ENCODE results near the gene IRF2.

Gene IRF2

DNA sequence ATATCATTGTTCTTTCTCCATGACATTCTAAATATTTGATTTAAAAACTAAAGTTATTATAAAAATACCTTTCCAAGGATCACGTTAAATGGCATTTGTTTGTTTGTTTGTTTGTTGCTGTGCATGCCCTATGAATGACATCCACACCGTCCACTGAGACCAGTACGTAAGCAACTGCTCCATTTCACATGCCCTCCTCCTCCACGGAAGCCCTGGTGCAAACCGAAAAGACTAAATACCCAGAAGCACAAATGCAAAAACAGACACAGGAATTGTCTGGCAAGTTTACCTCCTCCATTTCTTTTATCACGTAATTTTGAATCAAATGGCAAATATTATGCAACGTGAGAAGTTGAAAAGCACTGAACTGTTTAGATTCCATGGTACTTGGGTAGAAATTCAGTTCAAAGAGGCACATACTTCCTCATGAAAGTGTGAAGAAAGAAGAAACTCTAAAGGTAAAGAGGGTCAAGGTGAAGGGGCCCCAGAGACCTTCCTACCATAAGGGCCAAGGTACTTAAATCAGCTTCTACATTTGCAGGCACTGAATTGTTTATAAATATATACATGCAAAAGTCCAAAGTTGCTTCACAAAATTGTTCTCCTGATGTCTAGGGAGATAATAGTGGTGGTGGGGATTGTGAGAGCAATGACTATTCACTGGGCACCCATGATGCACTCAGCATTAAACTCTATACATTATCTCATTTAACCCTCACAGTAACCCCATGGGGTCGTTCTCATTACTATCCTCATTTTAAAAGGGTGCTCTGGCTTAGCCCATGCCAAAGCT lies 23.4 kb downstream of the IRF2 start:
- DNase-seq (ENCODE audit: low spot score) = no peak

- no peak for DNase-seq (ENCODE audit: low spot score)
These were observed 24.3 kb downstream of the IRF2 start for GRCh38 chr4:184450045-184450444.

DNA sequence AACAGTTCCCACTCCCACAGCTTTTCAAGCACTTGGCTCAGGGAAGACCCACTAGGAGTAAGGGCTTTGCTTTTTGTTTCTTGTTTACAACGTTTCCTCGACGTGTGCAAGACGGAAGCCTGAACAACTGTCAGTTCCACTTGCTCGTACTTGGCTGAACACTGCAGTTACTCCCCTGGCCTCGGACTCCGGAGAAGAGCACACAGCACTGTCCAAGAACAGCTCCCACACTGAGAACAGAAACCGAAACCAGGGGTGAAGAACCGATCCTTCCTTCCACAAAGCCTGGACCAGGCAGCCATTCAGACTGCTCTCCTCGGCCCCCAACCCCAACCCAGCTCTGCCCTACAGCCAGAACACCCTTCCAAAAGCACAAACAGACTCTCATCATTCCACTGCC lies 25.5 kb downstream of the IRF2 start:
- no peak for DNase-seq (ENCODE audit: low spot score)

- no peak for DNase-seq (ENCODE audit: low spot score)
These were observed 26.2 kb downstream of the IRF2 start for GRCh38 chr4:184448141-184448540.

DNA sequence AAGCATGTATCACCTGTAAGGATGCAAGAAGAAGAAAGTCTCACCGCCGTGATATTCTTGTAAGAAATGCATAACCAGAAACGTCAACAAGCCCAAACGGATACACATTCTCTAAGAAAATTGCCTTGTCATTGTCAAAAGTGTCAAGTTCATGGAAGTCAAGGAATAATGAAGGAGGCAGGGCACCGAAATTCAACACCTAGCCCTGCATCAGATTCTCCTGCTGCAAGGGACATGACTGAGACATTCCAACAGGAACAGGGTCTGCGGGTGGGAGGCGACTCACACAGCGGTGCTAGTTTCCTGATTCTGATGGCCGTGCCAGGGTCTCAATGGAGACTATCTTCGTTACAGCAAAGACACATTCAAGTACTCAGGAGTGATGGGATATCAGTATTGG lies 26.7 kb downstream of the IRF2 start:
- DNase-seq (ENCODE audit: low spot score) = no peak

DNA sequence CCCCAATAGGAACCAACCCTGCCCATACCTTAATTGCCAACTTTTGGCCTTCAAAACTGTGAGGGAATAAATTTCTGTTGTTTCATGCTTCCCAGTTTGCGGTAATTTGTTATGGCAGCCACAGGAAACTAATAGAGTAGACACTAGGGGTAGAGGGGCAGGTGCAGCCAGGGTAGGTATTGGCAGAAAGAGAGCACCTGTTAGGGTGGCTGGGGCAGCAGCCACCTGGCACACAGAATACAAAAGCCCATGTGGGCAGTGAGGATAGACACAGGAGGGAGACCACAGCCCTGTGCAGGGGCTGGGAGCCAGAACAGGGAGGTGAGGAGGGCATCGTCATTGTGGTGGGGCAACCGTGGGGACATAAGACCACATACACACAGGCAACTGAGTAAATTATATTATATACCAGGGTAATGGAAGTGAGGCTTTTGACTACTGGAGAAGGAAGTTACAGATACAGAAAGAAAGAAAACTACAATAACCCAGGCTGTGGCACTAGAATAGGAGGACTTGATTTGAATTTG lies 28.2 kb downstream of the IRF2 start:
- no peak for DNase-seq (ENCODE audit: low spot score)

GRCh38 chr4:184444953-184445309 lies 29.4 kb downstream of the IRF2 start:
- no peak for DNase-seq (ENCODE audit: low spot score)

- no peak for DNase-seq (ENCODE audit: low spot score)
These were observed 30.0 kb downstream of the IRF2 start for GRCh38 chr4:184444215-184444952.

GRCh38 chr4:184443318-184443717 lies 31.0 kb downstream of the IRF2 start:
- no peak for DNase-seq (ENCODE audit: low spot score)

- DNase-seq (ENCODE audit: low spot score) = no peak
These were observed 32.1 kb downstream of the IRF2 start for GRCh38 chr4:184442314-184442635.

DNA sequence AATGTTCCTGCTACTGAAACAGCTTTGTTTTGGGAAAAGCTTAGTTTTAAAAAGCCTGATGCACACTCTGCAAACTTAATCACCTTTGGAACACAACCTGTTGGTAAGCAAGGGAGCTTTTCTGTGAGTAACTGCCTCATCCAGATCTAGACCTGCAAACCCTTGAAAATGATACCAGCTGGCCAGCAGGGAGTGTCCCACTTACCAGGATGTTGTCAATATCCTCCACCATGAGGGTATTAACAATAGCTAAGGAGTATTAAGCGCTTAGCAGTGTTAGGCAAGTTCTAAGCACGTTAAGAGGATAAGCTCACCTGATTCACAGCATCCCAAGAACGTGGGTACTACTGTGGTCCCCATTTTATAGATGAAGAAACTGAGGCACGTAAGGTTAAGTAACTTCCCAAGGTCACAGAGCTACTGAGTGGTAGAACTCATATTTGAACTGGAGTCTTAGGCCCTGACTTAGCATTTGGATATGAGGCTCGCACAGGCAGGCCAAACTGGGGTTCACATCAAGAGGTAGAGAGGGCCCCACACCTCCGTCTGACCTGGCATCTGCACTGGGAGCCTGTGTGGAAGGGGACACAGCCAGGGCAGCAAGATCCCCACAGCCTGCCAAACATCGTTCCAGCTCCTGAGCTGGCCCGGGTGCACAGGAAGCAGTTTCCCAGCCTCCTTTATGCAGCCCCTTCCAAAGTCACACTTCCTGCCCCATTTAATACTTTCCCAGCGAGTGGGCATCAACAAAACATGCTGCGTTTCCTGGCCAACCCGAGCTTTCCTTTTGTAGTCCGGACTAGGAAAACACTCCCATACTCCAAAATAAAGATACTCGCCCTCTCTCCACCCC lies 32.7 kb downstream of the IRF2 start:
- DNase-seq (ENCODE audit: low spot score) = no peak

DNA sequence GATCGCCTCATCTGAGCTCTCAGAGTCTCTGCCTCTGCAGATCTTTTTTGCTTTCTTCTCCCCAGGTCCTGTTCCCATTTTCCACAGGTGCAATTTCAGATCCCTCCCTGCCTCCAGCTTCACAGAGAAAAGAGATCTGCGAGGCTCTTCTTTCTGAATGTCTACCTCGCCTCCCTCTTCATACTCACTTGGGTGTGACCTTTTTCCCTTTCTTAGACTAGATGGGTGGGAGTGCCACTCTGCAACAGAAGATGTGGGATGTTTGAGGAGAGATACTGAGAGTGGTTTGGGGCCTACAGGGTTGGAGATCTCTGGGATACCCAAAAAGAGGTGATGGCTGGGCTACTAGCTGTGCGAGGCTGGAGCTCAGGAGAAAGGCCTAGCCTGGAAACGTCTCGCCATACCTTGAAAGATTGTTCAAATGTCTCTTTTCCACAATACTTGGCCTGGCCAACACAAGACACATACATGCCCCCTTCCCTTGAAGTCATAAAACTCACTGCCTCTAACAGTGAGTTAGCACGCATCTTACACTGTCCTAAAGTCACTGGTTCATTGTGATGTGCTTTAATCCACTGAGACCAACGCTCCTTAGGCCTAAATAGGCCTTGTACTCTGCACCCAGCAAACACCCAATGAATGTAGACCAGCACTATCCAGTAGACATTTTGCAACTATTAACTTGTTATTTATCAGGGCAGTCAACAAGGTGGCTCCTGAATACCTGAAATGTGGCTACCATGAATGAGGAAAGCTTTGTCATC lies 33.6 kb downstream of the IRF2 start:
- DNase-seq (ENCODE audit: low spot score) = no peak

- no peak for DNase-seq (ENCODE audit: low spot score)
These were observed 34.3 kb downstream of the IRF2 start for GRCh38 chr4:184439856-184440594.

DNA sequence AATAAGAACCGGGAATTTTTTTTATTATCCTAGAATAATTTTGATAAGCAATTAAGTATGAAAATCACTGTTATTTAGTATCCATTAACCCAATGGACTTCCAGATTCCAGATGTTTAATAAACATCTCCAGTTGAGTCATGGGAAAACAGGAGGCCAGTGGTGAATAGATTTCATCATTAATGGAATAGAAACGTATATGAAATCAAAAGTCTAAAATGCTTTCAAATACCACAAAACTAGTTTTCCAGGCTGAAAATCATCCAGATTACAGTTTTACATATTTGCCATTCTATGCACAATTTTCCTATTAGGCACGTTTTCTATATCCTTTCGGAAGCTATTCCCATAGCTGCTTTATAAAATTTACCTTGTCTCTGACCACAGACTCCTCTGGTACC lies 35.0 kb downstream of the IRF2 start:
- no peak for DNase-seq (ENCODE audit: low spot score)

DNA sequence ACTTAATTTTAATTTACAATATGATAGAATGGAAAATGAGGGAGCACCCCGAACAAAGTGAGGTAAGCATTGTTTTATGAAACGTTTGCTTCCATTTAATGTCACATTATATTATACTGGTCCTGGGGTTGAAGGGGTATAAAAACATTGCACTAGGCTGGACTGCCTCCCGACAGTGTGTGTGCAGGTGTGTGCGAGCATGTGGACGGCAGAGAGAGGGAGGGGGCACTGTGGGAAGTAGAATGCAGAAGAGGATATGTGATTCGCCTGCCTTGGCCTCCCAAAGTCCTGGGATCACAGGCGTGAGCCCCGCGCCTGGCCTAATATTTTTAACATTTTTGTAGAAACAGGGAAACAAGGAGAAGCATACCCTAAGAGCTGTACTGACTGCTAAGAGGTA lies 36.0 kb downstream of the IRF2 start:
- no peak for DNase-seq (ENCODE audit: low spot score)

GRCh38 chr4:184437565-184438265 lies 36.6 kb downstream of the IRF2 start:
- DNase-seq (ENCODE audit: low spot score) = no peak

- DNase-seq (ENCODE audit: low spot score) = no peak
These were observed 39.8 kb downstream of the IRF2 start for GRCh38 chr4:184434501-184435066.

GRCh38 chr4:184434021-184434420 lies 40.3 kb downstream of the IRF2 start:
- no peak for DNase-seq (ENCODE audit: low spot score)

DNA sequence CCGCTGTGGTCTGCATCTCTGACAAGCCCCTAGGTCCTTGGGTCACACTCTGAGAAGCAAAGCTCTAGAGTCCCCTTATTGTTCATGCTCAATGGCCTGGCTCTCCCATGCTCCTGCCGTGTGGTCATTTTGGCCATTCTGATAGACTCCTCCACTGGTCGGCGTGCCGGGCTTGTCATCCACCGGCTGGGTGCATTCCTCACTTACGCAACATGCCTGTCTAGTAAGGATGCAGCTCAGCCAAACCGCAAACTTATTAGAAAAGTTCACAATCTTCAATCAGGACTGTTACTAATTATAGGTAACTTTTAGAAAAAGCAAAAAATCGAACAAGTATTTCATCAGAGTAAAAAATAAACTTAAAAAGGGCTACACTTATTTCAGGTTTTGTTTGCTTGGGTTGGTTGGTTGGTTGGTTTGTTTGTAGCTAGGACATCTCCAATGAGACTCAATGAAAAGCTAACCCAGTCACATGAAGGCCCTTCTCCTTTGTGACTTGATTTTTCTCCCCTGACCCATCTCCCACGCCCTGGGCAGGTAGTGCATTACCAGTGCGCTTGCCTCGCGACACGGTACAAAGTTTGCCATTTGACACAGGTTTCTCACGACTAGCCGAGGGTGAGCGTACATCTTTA lies 41.0 kb downstream of the IRF2 start:
- DNase-seq (ENCODE audit: low spot score) = no peak
